ENCODE data around the gene PRDX3.
"Not testable (repeated sequence)": the region's sequence is repeated elsewhere in the genome, so short reads cannot be mapped to it uniquely, and the experiment has no call there.

PRDX3 gene

DNA sequence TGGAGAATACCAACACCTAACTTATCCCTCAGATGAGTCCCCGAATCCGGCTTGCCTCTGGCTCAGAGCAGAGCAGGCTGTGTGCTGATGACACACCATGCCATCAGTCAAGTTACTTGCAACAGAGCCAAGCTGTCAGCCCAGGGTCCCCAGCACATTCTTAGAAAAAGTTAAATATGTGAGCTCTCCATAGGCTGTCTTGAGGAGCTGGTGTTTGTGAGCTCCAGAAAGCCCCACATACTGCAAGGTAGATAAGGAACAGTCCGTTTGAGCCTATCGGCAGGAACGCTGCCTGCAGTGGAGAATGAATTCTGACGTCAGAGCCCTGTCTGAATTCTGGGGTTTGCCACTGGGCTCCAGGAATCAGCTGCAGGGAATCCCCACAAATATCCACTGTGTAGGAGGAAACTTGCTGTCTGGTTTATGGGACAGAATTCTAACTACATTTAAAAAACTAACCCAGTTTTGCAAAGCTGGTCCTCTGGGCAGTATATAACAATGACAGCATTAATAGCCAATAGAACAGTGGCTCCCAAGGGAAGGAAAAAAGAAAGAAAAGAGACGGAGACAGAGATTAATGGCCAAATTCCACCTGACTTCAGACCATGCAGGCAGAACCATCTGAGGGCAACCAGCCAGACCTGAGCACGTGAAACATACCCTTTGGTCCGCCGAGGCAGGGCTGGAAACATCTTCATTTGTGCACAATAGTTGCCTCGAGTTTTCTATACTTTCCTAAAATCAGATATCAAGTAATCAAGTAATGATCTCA, 16.7 kb downstream of the PRDX3 start:
- no peak for DNase-seq

DNA sequence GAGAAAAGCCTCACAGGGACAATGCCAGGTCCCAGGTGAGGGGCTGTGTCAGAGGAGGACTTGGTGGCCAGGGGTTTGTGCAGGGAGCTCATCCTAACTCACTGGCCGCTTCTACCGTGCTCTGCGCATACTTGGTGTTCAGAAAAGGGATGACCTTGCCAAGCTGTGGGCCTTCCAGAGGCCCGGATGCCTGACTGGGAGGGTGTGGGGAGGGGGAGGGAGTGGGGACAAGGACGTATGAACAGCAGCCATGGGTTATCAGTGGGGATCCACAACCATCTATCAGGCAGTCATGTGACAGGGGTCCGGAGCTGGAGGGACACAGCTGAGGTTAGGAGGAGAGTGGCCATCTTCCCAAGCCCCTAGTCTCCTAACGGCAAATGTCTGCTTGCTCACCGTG, 19.3 kb downstream of the PRDX3 start:
- DNase-seq, result no peak

DNA sequence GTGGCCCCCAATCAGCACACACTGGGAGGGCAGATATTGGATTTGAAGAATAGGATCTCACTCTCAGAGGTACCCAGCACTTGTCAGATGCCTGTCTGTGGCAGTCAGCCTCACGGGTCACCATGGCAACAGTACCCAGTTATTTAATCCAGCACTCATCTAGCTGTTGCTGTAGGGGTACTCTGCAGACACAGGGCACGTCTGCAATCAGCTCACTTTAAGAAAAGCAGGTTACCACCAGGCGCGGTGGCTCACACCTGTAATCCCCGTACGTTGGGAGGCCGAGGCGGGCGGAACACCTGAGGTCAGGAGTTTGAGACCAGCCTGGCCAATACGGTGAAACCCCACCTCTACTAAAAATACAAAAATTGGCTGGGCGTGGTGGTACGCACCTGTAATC, 25.0 kb downstream of the PRDX3 start:
- no peak for DNase-seq

DNA sequence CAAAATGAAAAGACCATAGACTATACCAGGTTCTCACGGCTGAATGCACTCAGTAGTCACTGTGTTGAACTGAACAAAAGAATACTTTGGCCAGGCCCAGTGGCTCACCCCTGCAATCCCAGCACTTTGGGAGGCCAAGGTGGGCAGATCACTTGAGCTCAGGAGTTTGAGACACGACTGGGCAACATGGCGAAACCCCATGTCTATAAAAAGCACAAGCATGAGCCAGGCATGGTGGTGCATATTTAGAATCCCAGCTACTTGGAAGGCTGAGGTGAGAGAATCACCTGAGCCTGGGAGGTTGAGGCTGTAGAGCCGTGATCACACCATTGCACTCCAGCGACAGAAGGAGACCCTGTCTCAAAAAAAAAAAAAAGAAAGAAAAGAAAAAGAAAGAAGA, 25.6 kb downstream of the PRDX3 start:
- no peak for DNase-seq

DNA sequence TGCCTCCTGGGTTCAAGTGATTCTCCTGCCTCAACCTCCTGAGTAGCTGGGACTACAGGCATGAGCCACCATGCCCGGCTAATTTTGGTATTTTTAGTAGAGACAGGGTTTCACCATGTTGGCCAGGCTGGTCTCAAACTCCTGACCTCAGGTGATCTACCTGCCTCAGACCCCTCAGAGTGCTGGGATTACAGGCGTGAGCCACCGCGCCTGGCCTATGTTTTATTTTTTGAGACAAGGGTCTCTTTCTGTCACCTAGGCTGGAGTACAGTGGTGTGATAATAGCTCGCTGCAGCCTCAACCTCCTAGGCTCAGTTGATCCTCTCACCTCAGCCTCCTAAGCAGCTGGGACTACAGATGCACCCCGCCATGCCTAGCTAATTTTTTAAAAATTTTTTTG, 27.0 kb downstream of the PRDX3 start:
- DNase-seq, result not testable (repeated sequence)

DNA sequence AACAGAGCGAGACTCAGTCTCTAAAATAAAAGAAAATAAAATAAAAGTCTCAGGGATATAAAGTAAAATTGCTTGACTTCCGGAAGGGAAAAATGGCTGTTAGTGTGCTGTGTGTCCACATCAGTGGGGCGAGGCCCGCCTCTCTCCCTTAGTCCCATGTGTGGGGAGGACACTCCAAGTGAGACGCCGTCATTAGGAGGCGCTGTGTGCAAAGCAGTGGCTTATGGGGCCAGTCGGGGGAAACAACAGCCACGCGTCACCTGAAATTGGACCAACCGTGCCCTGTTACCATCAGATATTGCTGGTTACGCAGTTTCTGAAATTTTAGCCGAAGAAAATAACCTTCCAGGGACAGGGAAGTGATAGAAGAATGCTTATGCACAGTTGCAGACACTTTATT, 28.9 kb downstream of the PRDX3 start:
- DNase-seq, result no peak

DNA sequence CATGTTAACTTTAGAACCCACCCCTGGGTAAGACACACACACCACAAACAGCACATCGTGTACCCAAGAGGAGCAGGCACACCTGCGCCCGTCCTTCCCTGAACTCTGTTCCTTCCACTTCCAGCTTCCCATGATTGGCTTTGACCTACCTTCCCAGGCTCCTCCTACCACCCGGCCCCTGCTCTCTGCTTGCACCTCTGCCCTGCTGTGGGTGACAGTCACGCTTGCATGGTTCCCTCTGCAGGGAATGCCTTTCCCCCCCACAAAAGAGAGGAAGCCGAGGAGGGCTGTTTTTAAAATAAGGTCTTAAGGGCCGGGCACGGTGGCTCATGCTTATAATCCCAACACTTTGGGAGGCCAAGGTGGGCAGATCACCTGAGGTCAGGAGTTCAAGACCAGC, 29.5 kb downstream of the PRDX3 start:
- DNase-seq, result no peak

DNA sequence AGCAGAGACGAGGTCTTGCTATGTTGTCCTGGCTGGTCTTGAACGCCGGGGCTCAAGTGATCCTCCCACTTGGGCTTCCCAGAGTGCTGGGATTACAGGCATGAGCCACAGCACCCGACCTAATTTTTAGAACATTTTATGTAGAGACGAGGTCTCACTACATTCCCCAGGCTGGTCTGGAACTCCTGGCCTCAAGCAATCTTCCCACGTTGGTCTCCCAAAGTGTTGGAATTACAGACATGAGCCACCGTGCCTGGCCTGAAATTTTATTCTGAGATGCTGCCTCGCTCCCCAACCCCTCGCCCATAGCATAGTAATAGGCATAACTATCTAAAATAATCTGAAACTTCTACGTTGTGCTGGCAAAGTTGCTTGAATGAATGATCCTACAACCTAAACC, 35.0 kb downstream of the PRDX3 start:
- no peak for DNase-seq

DNA sequence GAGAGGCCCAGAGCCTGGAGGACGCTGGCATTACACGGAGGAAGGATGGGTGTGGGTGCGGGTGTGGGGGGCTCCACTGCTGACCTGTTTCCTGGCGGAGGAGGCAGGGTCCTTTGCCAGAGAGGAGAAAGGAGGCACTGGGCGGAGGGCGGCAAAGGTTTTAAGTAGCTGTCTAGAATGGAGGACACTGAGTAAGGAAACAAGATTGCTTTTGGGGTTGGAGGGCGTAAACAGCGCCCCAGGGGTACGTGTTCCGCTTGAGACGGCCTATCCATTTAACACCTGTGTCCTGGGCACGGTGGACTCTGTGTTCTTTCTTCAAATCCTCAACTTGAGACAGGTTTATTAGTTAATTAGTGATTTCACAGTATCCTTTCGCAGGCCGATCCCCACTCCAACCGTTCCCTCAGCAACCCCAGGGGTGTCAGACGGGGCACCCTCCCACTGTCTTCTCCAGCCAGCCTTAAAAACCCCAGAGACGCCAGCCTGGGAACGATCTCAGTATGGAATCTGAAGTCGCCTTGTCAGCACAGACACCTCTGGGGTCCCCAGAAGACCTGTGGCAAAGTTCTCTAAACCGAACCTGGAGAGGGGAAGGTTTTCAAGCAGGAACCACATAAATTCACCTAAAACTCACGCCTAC, 37.9 kb downstream of the PRDX3 start:
- no peak for DNase-seq

DNA sequence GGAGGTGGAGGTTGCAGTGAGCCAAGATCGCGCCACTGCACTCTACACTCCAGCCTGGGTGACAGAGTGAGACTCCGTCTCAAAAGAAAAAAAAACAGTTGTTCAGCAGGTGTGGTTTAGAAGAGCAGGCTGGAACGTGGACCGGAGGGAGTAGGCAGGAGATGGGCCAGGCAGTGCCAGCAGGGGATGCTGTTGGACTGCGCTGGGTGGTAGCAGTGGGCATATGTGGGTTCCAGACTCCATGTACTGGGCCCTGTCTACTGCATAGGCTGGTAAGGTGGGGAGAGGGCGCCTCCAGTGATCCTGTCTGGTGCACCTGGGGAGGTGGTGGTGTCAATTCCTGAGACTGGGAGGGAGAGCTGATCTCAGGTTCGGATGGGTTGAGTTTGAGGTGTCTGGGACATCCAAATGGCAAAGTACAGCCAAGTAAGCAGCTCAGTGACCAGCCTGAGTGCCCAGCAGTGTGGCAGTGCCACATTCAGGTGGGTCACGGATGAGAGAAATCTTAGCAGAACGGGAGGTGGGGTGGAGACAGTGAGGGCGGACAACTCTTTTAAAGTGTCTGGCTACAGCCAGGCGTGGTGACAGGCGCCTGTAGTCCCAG, 39.0 kb downstream of the PRDX3 start:
- no peak for DNase-seq

DNA sequence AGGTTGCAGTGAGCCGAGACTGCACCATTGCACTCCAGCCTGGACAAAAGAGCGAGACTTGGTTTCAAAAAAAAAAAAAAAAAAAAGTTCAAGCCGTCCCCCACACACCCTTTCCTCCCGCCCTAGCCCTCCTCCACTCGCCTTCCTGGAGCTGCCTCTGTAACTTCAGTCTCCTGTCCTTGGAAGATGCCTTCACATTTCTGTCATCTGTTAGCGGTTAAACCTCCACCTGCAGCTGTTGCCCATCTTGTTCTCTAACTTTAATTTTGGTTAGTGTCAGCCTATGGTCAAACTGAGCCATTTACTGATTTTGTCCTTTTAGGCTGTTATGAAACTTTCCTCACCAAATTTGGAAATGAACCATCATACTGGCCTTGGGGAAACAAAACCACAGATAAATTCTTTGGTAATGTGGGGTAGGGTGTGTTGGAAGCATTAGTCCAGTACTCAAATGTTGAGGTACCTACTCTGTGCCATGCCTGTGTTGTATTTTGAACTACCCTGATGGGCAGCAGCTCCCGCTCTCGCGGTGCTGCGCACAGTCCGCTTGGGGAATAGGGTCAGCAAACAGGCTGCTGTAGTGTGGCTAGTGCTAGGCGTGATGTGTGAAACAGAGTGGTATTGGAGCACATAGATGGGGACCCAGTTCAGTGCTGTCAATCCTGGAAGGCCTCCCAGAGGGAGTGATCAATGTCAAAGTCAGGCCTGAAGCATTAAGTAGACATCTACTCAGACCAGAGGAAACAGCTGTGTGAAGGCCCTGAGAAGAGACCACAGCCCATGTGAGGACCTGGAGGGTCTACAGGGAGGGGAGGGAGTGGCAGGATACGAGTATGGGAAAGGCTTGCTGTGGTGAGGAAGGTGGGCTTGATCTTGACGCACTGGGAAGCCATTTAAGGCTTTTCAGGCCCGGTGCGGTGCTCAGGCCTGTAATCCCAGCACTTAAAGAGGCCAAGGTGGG, 40.0 kb downstream of the PRDX3 start:
- no peak for DNase-seq

DNA sequence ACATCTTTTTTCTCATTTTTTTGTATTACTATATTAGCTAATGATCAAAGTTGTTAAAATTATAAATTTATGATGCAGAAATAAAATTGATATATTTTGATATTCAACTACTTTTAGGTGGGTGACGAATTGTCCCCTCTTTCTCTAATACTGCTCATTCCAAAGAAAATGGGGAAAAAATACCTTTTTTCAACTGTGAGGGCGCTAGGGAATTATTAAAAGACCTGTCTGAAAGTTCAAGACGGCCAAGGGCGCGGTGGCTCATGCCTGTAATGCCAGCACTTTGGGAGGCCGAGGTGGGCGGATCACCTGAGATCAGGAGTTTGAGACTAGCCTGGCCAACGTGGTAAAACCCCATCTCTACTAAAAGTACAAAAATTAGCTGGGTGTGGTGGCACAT, 40.7 kb downstream of the PRDX3 start:
- DNase-seq, result not testable (repeated sequence)

DNA sequence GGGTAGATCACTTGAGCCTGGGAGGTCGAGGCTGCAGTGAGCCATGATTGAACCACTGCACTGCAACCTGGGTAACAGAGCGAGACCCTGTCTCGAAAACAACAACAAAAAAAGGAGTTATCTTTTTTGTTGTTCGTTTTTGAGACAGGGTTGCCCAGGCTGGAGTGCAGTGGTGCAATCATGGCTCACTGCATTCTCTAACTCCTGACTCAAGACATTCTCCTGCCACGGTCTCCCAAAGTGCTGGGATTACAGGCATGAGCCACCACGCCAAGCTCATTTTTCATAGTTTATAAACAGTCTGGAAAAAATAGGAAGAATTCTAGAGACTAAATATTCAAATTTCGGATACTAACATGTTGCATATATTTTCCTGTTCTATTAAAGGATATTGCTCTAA, 42.5 kb downstream of the PRDX3 start:
- DNase-seq, result no peak

DNA sequence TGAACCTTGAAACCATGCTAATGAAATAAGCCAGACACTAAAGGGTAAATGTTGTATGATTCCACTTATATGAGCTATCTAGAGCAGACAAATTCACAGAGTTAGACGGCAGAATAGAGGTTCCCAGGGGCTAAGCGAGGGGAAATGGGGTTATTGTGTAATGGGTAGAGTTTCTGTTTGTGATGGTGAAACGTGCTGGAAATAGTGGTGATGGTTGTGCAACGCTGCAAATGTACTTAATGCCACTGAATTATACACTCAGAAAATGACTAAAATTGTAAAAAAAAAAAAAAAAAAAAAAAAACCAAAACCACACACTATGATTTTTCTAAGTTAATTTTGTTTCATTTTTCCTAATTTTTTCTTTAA, 43.1 kb downstream of the PRDX3 start:
- no peak for DNase-seq

DNA sequence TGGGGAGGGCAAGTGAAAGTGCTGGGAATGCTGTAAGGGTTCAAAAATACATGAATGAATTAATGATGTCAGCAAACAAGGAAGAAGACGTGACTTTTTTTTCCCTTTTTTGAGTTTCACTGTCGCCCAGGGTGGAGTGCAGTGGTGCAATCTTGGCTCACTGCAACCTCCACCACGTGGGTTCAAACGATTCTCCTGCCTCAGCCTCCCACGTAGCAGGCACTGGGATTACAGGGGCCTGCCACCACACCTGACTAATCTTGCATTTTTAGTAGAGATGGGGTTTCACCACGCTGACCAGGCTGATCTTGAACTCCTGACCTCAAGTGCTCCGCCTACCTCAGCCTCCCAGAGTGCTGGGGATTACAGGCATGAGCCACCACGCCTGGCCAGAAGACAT, 44.7 kb downstream of the PRDX3 start:
- DNase-seq, result no peak

DNA sequence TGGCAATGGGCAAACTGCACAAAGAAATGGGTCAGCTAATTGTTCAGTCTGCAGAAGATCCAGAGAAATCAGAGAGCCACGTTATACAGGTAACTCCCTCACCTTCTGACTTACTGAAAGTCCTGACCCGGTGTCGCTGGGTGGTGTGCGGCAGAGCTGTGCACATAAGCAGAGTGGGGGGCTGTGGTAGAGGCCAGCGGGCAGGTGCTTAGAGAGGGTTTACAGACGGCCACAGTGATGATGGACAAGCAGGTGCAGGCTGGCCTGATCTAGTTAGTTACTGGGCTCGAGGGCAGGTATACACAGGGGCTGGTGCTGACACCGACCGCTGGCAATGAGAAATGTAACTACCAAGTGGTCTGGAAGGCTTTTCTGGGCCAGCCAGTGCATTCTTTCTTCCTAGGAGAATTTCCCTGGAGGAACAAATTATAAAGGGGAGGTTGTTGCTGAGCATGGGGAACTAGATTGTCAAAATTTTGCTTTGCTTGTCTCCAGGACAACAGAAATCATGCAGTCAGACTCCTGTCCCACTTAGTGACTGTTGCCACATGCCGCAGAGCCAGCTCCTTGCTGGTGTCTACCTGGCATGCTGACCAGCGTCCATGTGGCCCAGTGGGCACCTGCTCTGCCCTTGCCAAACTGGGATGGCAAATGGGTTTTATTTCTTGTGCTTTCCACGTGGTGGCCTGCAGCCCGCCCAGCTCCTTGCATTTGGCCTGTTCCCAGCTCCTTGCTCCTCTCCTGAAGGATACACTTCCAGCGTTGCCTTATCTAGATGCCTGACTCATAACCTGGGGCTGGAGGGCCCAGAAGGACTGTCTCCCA, 45.9 kb downstream of the PRDX3 start:
- DNase-seq, result no peak

DNA sequence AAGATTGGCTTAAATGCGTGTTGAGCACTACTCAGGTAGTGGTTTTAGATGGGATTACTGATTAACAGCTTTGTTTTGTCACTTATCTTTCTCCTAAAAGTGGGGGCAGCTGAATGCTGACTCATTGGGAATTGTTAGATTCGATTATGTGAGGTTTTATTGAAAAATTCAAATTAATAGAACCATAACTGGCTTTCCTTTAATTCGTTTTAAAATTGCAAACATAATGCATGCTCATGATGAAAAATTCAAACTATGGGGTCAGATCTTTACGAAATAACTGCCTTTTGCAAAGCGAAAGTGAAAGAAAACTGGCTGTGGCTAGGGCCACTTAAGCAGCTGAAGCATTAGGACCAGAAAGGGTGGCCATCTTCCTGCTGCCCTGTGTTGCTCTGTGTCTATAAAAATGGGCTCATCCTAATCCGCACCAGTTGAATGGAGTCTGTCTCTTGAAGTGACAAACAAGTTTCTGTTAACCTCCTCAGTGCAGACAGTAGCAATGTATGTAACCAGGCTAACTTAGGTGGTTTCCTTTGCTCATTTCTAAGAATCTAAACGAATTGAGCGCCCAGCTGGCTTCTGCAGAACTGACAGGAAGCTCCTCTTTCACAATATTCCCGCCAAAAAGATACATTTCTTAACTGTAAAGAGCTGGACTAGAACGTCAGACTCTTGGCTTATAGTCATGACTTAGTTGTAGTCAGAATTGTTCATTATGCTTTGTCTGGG, 46.9 kb downstream of the PRDX3 start:
- DNase-seq, result no peak

DNA sequence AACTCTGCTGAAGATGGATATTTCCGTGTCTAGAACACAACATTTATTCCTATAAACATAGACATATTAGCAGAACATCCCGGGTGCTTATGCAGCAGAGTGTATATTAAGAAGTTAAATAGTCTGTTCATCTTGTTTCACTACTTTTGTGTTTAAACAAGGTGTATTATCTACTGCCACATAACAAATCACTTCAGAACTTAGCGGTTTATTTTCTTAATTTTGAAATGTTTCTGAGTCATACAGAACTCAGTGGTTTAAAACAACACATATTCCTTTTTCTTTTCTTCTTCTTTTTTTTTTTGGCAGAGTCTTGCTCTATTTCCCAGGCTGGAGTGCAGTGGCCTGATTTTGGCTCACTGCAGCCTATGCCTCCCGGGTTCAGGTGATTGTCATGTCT, 48.9 kb downstream of the PRDX3 start:
- no peak for DNase-seq

DNA sequence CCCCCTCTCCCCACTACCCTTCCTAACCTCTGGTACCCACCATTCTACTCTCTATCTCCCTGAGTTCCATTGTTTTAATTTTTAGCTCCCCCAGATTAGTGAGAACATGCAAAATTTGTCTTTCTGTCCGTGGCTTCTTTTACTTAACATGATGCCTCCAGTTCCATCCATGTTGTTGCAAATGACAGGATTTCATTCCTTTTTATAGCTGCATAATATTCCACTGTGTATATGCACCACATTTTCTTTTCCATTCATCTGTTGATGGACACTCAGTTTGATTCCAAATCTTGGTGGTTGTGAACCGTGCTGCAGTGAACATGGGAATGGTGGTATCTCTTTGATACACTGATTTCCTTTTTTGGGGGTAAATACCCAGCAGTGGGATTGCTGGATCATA, 52.7 kb downstream of the PRDX3 start:
- no peak for DNase-seq

DNA sequence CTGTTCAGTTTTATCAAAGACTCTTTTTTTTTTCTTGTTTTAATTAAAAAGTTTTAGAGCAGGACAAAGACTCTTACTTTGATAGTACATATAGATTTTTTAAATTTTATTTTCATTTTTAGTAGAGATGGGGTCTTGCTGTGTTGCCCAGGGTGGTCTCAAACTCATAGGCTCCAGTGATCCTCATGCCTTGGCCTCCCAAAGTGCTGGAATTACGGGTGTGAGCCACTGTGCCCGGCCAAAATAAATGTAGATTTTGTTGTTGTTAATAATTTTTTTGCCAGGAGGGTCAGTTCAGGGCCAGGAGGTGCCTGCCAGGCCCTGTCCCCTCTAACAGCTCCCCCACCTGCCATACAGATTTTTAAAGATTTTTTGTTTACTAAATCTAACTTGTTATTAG, 57.7 kb downstream of the PRDX3 start:
- DNase-seq, result no peak

DNA sequence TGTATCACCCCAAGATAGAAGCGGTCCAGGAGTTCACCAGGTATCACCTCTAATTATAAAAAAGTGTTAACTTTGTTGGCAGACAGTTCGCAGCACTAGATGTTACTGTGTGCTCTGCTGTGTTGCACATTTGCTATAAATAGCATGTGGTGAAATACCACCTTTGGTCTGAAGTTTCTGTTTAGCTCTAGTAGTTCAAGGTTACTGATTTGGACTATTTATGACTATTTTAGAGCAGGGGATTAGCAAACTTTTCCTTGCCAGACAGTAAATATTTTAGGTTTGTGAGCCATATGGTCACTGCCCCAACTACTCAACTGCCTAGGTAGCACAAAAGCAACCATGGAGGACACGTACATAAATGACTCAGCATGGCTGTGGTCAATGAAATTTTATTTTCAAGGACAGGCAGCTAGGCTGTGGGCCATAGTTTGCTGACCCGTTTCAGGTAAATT, 58.2 kb downstream of the PRDX3 start:
- no peak for DNase-seq

DNA sequence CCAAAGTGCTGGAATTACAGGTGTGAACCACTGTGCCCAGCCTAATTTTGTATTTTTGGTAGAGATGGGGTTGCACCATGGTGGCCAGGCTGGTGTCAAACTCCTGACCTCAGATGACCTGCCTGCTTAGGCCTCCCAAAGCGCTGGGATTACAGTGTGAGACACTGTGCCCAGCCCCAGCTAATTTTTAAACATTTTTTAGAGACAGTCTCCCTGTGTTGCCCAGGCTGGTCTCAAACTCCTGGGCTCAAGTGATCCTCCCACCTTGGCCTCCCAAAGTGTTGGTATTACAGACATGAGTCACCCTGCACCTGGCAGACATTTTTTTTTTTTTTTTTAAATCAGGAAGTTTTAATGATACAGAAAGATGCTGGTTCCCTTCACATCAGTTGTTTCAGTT, 59.2 kb downstream of the PRDX3 start:
- DNase-seq, result no peak

Data from NCI-H1092 treated with DMSO at 0.1 percent for 48 hours (cell line).